Heart right ventricle (tissue), 16 donors: Measurements from ENCODE around the gene NELFCD. TPM values are rescaled to one million over a fixed set of nuclear protein-coding genes. Genes with fewer than 3 reads are reported as not detected.
"Not testable (repeated sequence)": the region's sequence is repeated elsewhere in the genome, so short reads cannot be mapped to it uniquely, and the experiment has no call there.

Source experiments
- ATAC-seq, 8 donors: fragments of 200-7000 bp; cut with Tn5 transposase; one replicate each; pipeline ENCODE4 v1.9.1; 2020; ENCODE audit warnings: mild to moderate bottlenecking in 8 of 8, moderate library complexity in 8 of 8, moderate number of reproducible peaks in 1 of 8
- DNase-seq, 2 donors: peaks; one replicate each; pipeline ENCODE4 v3.0.0-alpha.2; 2020
- H3K27ac ChIP-seq, 10 donors: fragments of 200-600 bp; sonication (generic) in 2 of 10; one replicate each; pipeline versions ENCODE4 v1.5.0 to v1.8.0; 2020 to 2022; ENCODE audit warnings: mild to moderate bottlenecking in 3 of 10
- H3K27me3 ChIP-seq, 7 donors: fragments of 200-600 bp; one replicate each; pipeline ENCODE4 v1.8.0; 2021 to 2022; ENCODE audit warnings: mild to moderate bottlenecking in 2 of 7
- H3K36me3 ChIP-seq, 9 donors: fragments of 200-600 bp; sonication (generic) in 1 of 9; one replicate each; pipeline versions ENCODE4 v1.5.0 to v1.8.0; 2020 to 2022; ENCODE audit warnings: mild to moderate bottlenecking in 2 of 9
- H3K4me1 ChIP-seq, 9 donors: fragments of 200-600 bp; sonication (generic) in 1 of 9; one replicate each; pipeline versions ENCODE4 v1.5.0 to v1.8.0; 2020 to 2022; ENCODE audit warnings: mild to moderate bottlenecking in 4 of 9
- H3K4me3 ChIP-seq, 10 donors: fragments of 200-600 bp; sonication (generic) in 2 of 10; one replicate each; pipeline versions ENCODE4 v1.5.0 to v1.8.0; 2020 to 2022; ENCODE audit warnings: mild to moderate bottlenecking in 7 of 10, moderate library complexity in 2 of 10
- H3K9me3 ChIP-seq, 11 donors: fragments of 200-600 bp in 10 of 11; sonication (generic) in 2 of 11; one replicate each; pipeline versions ENCODE4 v1.5.0 to v1.8.0; 2013 to 2022; ENCODE audit warnings: mild to moderate bottlenecking in 2 of 11, control low read depth in 1 of 11, moderate library complexity in 1 of 11
- CTCF ChIP-seq, 9 donors: fragments of 200-600 bp; sonication (generic) in 2 of 9; IDR thresholded peaks; one replicate each; pipeline versions ENCODE4 v1.5.0 to v1.8.0; 2021 to 2022; ENCODE audit warnings: antibody characterized with exemption in 9 of 9, mild to moderate bottlenecking in 5 of 9, moderate library complexity in 1 of 9
- WGBS, 2 donors: extraction: QIAGEN DNeasy Blood & Tissue Kit; methylation state at CpG; one replicate each; pipeline ENCODE4 v1.1.7; 2013; ENCODE audit warnings: inconsistent platforms in 1 of 2; 5-methylcytosine and 5-hydroxymethylcytosine counted together
- intact Hi-C, 10 donors: fragments of 100-400 bp; cut with DNase I; formaldehyde crosslinking; loops; one replicate each; pipeline versions ENCODE4 v1.11.1 to v1.14.2; 2022
- polyA plus RNA-seq, 2 donors: library from polyadenylated mRNA; stranded (reverse); fragments of 200-250 nt; gene quantifications; one replicate each; pipeline ENCODE4 v1.2.3, GENCODE V29; 2013
- total RNA-seq, 10 donors: library from RNA; stranded (reverse); fragmentation: NEBNext Ultra II Directional in 3 of 10; extraction: Animal tissue kit (Norgen Biotek cat#: 25700) in 3 of 10; gene quantifications; one replicate each; pipeline versions ENCODE4 v1.2.1 to v1.2.4, GENCODE V29; 2021 to 2023
- donor health status: Arrhythmogenic right ventricular cardiomyopathy.
- donor health status: ischemic (EF 13 %, LVEDD 7.1; RV severe dilation, severe dysfunction).
- donor health status: healthy with polysubstance abuse.
- donor health status: DM: no; HTN: yes; CAD: no.
- donor health status: DM: no; HTN: no; CAD: no.
- donor health status: ischemic (EF 25% LVEDD 6.9; RV normal size, moderate dysfunction).
- donor health status: ischemic (EF 25% LVEDD 5.7; RV mildly dilated, moderate dysfunction).
- donor health status: healthy.
- donor health status: DM: yes; HTN: yes; CAD: no.
- donor health status: Ischemic cardiomyopathy.
- donor health status: ischemic (EF 35%, LVEDD 5.7; RV mildly dilated, moderate dysfunction).
- donor health status: nonischemic (EF 11% LVEDD 7.7; RV severe dilation, severe dysfunction).
- donor health status: DM: yes; HTN: yes; CAD: no.
- donor health status: PGD.
- donor health status: ischemic (EF 29% LVEDD 5.4; RV normal size, mild dysfunction).
- donor health status: nonischemic (EF 23%, LVEDD 6.1; RV moderate dilation, normal function).

The NELFCD gene
- total and polyA plus RNA-seq, 12 donors = 22.8 to 48.1 (median 31.1) TPM

DNA sequence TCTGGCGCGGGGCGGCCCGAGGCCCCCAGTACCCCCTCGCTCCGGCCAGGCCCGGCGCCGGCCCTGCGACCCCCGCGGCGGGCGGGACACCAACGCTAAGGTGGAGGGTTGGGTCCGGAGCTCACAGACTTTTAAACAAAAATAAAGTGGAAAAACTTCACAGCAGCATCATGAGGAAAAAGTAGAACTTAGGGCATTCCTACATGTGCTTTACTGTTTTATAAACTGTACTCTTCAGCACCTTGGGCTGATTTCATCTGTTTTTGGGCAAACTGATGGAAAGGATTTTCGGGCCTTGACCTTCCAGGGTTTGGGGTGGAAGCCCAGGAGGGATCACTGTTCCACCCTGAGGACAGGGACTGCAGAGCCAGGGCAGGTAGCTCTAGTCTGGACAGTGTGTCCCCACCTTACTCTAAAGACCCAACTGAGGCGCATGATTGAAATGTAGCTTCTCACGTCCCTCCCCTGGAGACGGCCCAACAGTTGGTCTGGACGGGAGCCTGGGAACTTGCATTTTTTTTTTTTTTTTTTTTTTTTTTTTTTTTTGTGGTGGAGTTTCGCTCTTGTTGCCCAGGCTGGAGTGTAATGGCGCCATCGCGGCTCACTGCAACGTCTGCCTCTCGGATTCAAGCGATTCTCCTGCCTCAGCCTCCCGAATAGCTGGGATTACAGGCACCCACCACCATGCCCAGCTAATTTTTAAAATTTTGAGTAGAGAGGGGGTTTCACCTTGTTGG is 740 bp downstream of the NELFCD start:
- no peak for TF ChIP-seq CTCF (IDR thresholded peaks at IDR 0.05)
- ATAC-seq (peak in 2 of 8 donors; percentile 15 to 27), DNase-seq (no peak)
- peaks cover 0 to 45% (median 35%) of the 10 kb centered on the region in 9 donors for H3K4me1 ChIP-seq
- H3K27me3 ChIP-seq = no peaks in the 10 kb centered on the region
- intact Hi-C loops = loop anchor here in 8 of 10 donors (1.0 to 10.0 kb wide), 11 partner anchors 50 to 1267 kb away; partner anchors contain the start of genes ATP5F1E (in 3 of the 8) and PMEPA1 (in 1 of the 8)
- H3K9me3 ChIP-seq = no peaks in the 10 kb centered on the region
- peaks cover 0 to 12% (median 7%) of the 10 kb centered on the region in 9 donors for H3K36me3 ChIP-seq
- WGBS, 2 donors = 20% methylated on average over 29 of the region's 29 CpGs
- peak overlapping the region; percentile 63 to 91 (median 87) for H3K27ac ChIP-seq
- peak overlapping the region; percentile 47 to 82 (median 68) for H3K4me3 ChIP-seq

DNA sequence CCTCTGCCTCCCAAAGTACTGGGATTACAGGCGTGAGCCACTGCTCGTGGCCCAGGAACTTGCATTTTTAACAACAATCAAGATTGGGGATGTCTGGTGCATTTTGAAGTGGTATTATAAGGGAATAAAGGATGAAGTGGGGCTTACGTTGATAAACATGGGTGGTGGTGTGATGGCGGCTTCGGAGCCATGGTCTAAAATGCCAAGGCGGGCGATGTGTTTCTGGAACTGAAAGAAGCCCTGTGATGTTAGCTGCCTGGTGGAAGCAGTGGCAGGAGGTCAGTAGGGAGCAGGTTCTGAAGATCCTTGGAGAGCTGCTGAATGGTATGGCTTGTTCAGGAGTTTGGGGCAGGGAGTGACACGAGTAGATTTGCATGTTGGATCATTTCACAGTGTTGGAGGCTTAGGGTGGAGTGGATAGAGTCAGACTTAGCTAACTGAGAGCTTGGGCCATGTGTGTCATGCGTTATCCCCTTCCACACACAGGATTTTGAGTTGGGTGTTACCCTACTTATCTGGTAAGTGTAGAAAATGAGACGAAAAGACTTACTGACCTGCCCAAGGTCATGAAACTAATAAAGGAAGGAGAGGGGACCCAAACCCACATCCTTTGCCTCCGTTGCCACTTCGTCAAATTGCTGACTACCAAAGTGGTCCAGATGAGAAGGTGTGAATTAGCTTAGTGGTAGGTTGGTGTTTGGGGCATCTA is 1.5 kb downstream of the NELFCD start:
- Histone ChIP-seq H3K36me3 (peaks cover 0 to 19% (median 14%) of the 10 kb centered on the region in 9 donors), H3K27me3 (no peaks in the 10 kb centered on the region), H3K9me3 (no peaks in the 10 kb centered on the region), H3K4me3 (peak overlapping the region in 9 of 10 donors; percentile 47 to 82 (median 73)), H3K4me1 (peaks cover 0 to 45% (median 35%) of the 10 kb centered on the region in 9 donors), H3K27ac (peak overlapping the region in 3 of 10 donors; percentile 21 to 90 (median 31))
- no peak for TF ChIP-seq CTCF (IDR thresholded peaks at IDR 0.05)
- WGBS, 2 donors = 84 to 87% methylated on average over 12 of the region's 12 CpGs
- intact Hi-C loops = loop anchor here in 7 of 10 donors (2.0 to 10.0 kb wide), 9 partner anchors 50 to 1268 kb away; partner anchors contain the start of genes ATP5F1E (in 3 of the 7) and PMEPA1 (in 1 of the 7)
- ATAC-seq = no peak
- no peak for DNase-seq

- not testable (repeated sequence) for DNase-seq, H3K9me3 ChIP-seq, ATAC-seq, H3K27ac ChIP-seq, H3K4me3 ChIP-seq, H3K27me3 ChIP-seq
- WGBS, 2 donors = 93 to 97% methylated on average over 12 of the region's 12 CpGs
- Histone ChIP-seq H3K36me3 (peaks cover 0 to 24% (median 20%) of the 10 kb centered on the region in 9 donors), H3K4me1 (peaks cover 0 to 45% (median 35%) of the 10 kb centered on the region in 9 donors)
- intact Hi-C loops = loop anchor here in 7 of 10 donors (2.0 to 10.0 kb wide), 9 partner anchors 49 to 1268 kb away; partner anchors contain the start of genes ATP5F1E (in 3 of the 7) and PMEPA1 (in 1 of the 7)
Observed at GRCh38 chr20:58983115-58983468, 2.0 kb downstream of the NELFCD start.

DNA sequence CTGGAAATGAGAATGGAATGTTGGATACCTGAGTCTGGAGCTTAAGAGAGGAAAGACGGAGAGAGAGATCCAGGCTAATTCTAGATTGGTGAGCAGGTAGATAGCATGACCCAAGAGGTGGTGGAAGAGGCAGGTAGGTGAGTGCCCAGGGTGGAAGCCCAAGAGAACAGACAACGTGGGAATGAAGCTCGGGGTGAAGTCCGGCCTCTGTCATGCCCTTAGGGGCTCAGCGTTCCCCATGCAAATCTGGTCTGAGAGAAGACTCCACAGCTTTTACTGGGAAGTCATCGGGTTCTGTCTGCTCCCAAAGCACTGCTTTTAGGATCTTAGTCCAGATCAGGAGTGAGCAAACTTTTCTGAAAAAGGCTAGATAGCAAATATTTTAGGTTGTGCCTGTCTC is 3.6 kb downstream of the NELFCD start:
- H3K27ac ChIP-seq = no peak overlapping the region

More for the DNA sequence above, 3.6 kb downstream of the NELFCD start:
- ATAC-seq (no peak), DNase-seq (no peak)
- intact Hi-C loops = loop anchor here in 7 of 10 donors (5.0 to 10.0 kb wide), 8 partner anchors 48 to 1270 kb away; partner anchors contain the start of genes ATP5F1E (in 3 of the 7) and PMEPA1 (in 1 of the 7)
- 88 to 89% methylated on average over 6 of the region's 6 CpGs for WGBS, 2 donors
- H3K4me3 ChIP-seq = no peak overlapping the region
- H3K27me3 ChIP-seq = no peaks in the 10 kb centered on the region
- H3K4me1 ChIP-seq = peaks cover 0 to 45% (median 35%) of the 10 kb centered on the region in 9 donors
- H3K9me3 ChIP-seq = no peaks in the 10 kb centered on the region
- H3K36me3 ChIP-seq = peaks cover 3 to 40% (median 33%) of the 10 kb centered on the region in 9 donors
- TF ChIP-seq CTCF (IDR thresholded peaks at IDR 0.05) = no peak
